GM12878 (cell line): ENCODE measurements around the gene LSM14B. TPM values are rescaled to one million over a fixed set of nuclear protein-coding genes. Genes with fewer than 3 reads are reported as not detected.
A peak's percentile ranks its signal among the peaks of the same experiment; 100 is the strongest.

Experiments
- ATAC-seq: fragments of 200-7000 bp; cut with Tn5 transposase; 3 replicates; pipeline ENCODE4 v1.9.1; 2020; ENCODE audit warnings: mild to moderate bottlenecking, moderate library complexity
- BruUV-seq: library from RNA; stranded (reverse); fragments of 400-500 nt; replicated peaks from 2 replicates; lab custom pipeline; 2021; lab: Mats Ljungman, UMichigan
- CTCF ChIA-PET: fragments of 300-600 bp; sonication (Branson Sonifier 250); formaldehyde crosslinking; extraction: SDS; loops from one replicate; lab custom pipeline; 2021; ENCODE audit warnings: inconsistent platforms; lab: Yijun Ruan, JAX
- POLR2A ChIA-PET: fragments of 350-600 bp; formaldehyde crosslinking; extraction: SDS; loops from one replicate; lab custom pipeline; 2021; ENCODE audit warnings: inconsistent platforms; lab: Charles Lee
- RAD21 ChIA-PET: fragments of 300-600 bp; sonication (Branson Sonifier 250); formaldehyde crosslinking; loops from one replicate; lab custom pipeline; 2023; ENCODE audit warnings: antibody characterized with exemption; ENCODE audit not compliant: unreplicated experiment; lab: Charles Lee
- SMC1A ChIA-PET: fragments of 300-600 bp; sonication (Branson Sonifier 250); formaldehyde crosslinking; loops from one replicate; lab custom pipeline; 2023; ENCODE audit not compliant: unreplicated experiment, uncharacterized antibody; lab: Charles Lee
- DNase-seq: peaks from one replicate; pipeline ENCODE4 v3.0.0-alpha.2; 2011; ENCODE audit warnings: low read depth, low spot score
- FAIRE-seq: peaks from 3 replicates; lab custom pipeline; 2011; peaks lifted over from hg19 to GRCh38; lab: Jason Lieb, UNC
- H2AFZ ChIP-seq: 2 replicates; pipeline ENCODE4 v1.6.0; 2011; ENCODE audit warnings: low read depth, low read length, control low read depth; ENCODE audit not compliant: control insufficient read depth
- H3K27ac ChIP-seq: 2 replicates; pipeline ENCODE4 v1.5.1; 2011; ENCODE audit warnings: control low read depth; ENCODE audit not compliant: control insufficient read depth, insufficient read depth
- H3K27me3 ChIP-seq, 2 experiments: replicated peaks in 1 of 2; 2 replicates each; pipeline versions ENCODE4 v1.6.0 to v1.6.1; 2011; ENCODE audit warnings: low read length in 1 of 2; ENCODE audit not compliant: control insufficient read depth in 2 of 2, insufficient read depth in 2 of 2
- H3K36me3 ChIP-seq, 2 experiments: 2 replicates each; pipeline ENCODE4 v1.5.1; 2011; ENCODE audit warnings: low read length in 1 of 2; ENCODE audit not compliant: control insufficient read depth in 2 of 2, insufficient read depth in 2 of 2
- H3K4me1 ChIP-seq: 2 replicates; pipeline ENCODE4 v1.6.1; 2011; ENCODE audit warnings: mild to moderate bottlenecking, low read length, moderate library complexity, mixed read lengths; ENCODE audit not compliant: control insufficient read depth, insufficient read depth
- H3K4me2 ChIP-seq: 2 replicates; pipeline ENCODE4 v1.6.0; 2011; ENCODE audit warnings: control low read depth; ENCODE audit not compliant: control insufficient read depth, insufficient read depth
- H3K4me3 ChIP-seq: fragments of 200-600 bp; sonication (generic); 2 replicates; pipeline ENCODE4 v1.5.1; 2016
- H3K79me2 ChIP-seq: 2 replicates; pipeline ENCODE4 v1.6.0; 2011; ENCODE audit warnings: low read length; ENCODE audit not compliant: control insufficient read depth, insufficient read depth
- H3K9ac ChIP-seq: 2 replicates; pipeline ENCODE4 v1.8.0; 2011; ENCODE audit warnings: low read length, control low read depth, mixed read lengths; ENCODE audit not compliant: control insufficient read depth, insufficient read depth
- H3K9me3 ChIP-seq: replicated peaks from 3 replicates; pipeline ENCODE4 v1.5.1; 2011; ENCODE audit warnings: mild to moderate bottlenecking, low read length; ENCODE audit not compliant: control insufficient read depth, insufficient read depth
- H4K20me1 ChIP-seq: 2 replicates; pipeline ENCODE4 v1.6.0; 2011; ENCODE audit not compliant: control insufficient read depth, insufficient read depth
- BHLHE40 ChIP-seq, 2 experiments: fragments of 450-650 bp in 1 of 2; IDR thresholded peaks; 2 replicates each; pipeline ENCODE4 v1.6.1; 2011 to 2017; ENCODE audit warnings: low read depth in 2 of 2, borderline replicate concordance in 1 of 2, improper control_type of control experiment in 1 of 2, low read length in 1 of 2, mild to moderate bottlenecking in 1 of 2
- CEBPB ChIP-seq, 2 experiments: fragments of 150-350 bp in 1 of 2; IDR thresholded peaks; 2 replicates each; pipeline ENCODE4 v1.6.1; 2012 to 2014; ENCODE audit warnings: low read depth in 2 of 2, low read length in 2 of 2, borderline replicate concordance in 1 of 2, inconsistent platforms in 1 of 2
- MEF2B ChIP-seq: fragments of 450-650 bp; IDR thresholded peaks from 2 replicates; pipeline ENCODE4 v1.6.1; 2018; ENCODE audit warnings: mild to moderate bottlenecking, moderate library complexity; ENCODE audit not compliant: partially characterized antibody, poor library complexity, severe bottlenecking
- PML ChIP-seq: IDR thresholded peaks from 2 replicates; pipeline ENCODE4 v1.6.1; 2012; ENCODE audit warnings: low read length, inconsistent platforms
- SIX5 ChIP-seq: IDR thresholded peaks from 2 replicates; pipeline ENCODE4 v1.6.1; 2011; ENCODE audit warnings: mild to moderate bottlenecking, low read depth, low read length, moderate library complexity; ENCODE audit not compliant: severe bottlenecking
- STAT3 ChIP-seq: IDR thresholded peaks from 2 replicates; pipeline ENCODE4 v1.6.1; 2011; ENCODE audit warnings: low read depth, low read length, improper control_type of control experiment
- WGBS: methylation state at CpG from one replicate; pipeline ENCODE4 v1.1.6; 2016; ENCODE audit warnings: low lambda C conversion rate; ENCODE audit not compliant: insufficient replicate concordance, insufficient coverage; ENCODE audit errors: missing lambda C conversion rate; 5-methylcytosine and 5-hydroxymethylcytosine counted together
- in situ Hi-C: fragments of 300-500 bp; cut with MboI; formaldehyde crosslinking; loops from 9 replicates; pipeline ENCODE4 v1.14.3; 2018; ENCODE audit warnings: mixed read lengths
- intact Hi-C: fragments of 100-400 bp; cut with micrococcal nuclease; formaldehyde crosslinking; loops from one replicate; pipeline ENCODE4 v1.14.2; 2022; ENCODE audit not compliant: unreplicated experiment
- polyA plus RNA-seq, 11 experiments: library from polyadenylated mRNA; depleted of rRNA in 4 of 11; unstranded in 6 of 11; stranded (reverse) in 5 of 11; fragments of >200 nt; fragmentation: Nextera tagmentation in 4 of 11; fragmentation: Illumina TruSeq in 1 of 11; extraction: Ambion mirVana in 4 of 11; extraction: Trizol in 1 of 11; gene quantifications; 1 replicate in 1 of 11; 2 replicates in 10 of 11; pipeline versions ENCODE4 v1.2.1 to v1.2.3, GENCODE V29; 2011 to 2016; ENCODE audit warnings: inconsistent platforms in 2 of 11, missing spikeins in 2 of 11, low read depth in 1 of 11
- total RNA-seq, 4 experiments: library from RNA; depleted of rRNA in 3 of 4; stranded (reverse); fragments of >200 nt in 3 of 4; fragmentation: Illumina TruSeq in 1 of 4; extraction: Trizol in 1 of 4; gene quantifications; 2 replicates each; pipeline versions ENCODE4 v1.2.1 to v1.2.3, GENCODE V29; 2013 to 2021
- TF ChIP-seq, protein P1 (sequence below): IDR thresholded peaks from 2 replicates; pipeline ENCODE4 v1.6.1; 2011; ENCODE audit warnings: mild to moderate bottlenecking, low read depth, low read length, moderate library complexity; ENCODE audit not compliant: insufficient replicate concordance
- TF ChIP-seq, protein P2 (sequence below): IDR thresholded peaks from 2 replicates; pipeline ENCODE4 v1.6.1; 2011; ENCODE audit warnings: low read depth, low read length, improper control_type of control experiment, borderline replicate concordance
- TF ChIP-seq, protein P3 (sequence below): fragments of 450-650 bp; IDR thresholded peaks from 2 replicates; pipeline ENCODE4 v1.6.1; 2017; ENCODE audit warnings: mild to moderate bottlenecking, moderate library complexity

LSM14B gene
- total and polyA plus RNA-seq, 10 of the 15 experiments (the other 5 are each of a cell fraction or from before 2014, with no cell fraction given), result 0.56 to 34.3 (median 15.6) TPM

DNA sequence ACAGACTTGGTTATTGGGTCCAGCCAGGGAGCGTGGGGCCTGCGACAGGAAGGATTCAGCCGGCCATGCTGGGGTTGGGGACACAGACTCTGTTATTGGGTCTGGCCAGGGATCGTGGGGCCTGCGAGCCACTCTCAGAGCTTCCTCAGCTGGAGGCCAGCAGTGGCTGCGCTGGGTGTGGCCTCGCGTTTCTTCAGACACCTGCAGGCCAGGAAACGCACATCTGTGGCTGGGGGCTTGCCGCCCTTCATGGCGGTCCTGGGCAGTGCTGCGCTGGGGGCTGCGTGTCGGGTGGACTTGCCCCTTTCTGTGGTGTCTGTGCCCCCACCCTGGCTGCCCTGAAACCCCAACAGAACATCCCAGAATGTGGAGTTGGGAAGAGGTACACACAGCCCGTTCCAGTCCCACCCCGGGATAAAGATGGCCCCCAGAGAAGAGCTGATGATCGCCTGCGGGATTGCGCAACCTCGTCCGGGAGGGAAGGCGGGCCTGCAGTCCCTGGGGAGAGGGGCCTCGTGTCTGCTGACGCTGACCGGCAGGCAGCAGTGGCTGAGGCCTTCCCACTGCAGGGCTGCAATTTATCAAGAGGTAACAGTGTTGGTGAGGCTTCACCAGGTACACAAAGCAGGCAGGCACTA, 43.6 kb downstream of the LSM14B start:
- ATAC-seq, result no peak
- Histone ChIP-seq H4K20me1 (no peaks in the 10 kb centered on the region), H3K4me2 (no peak overlapping the region), H3K4me3 (no peak overlapping the region)
- RAD21 ChIA-PET, result no interaction called here
- 99% methylated on average over 25 of the region's 25 CpGs for WGBS
- in situ Hi-C loops, result no loop called here
- POLR2A ChIA-PET, result no interaction called here
- TF ChIP-seq CEBPB (IDR thresholded peaks at IDR 0.05; ENCODE audit: borderline replicate concordance in 1 of 2, low read depth in 2 of 2, low read length in 2 of 2), result peak in 1 of 2 experiments; percentile 35; a peak in 1 of 4 replicates
- TF ChIP-seq SIX5, result no peak
- TF ChIP-seq, all 136 proteins: peak for 1
- no peaks in the 10 kb centered on the region for H3K79me2 ChIP-seq
- SMC1A ChIA-PET, result no interaction called here
- peaks cover 6 to 35% of the 10 kb centered on the region in 2 experiments; a peak in 3 of 4 replicates for H3K36me3 ChIP-seq
- H3K27me3 ChIP-seq, result no peaks in the 10 kb centered on the region
- CTCF ChIA-PET, result no interaction called here
- no peak overlapping the region for H3K9ac ChIP-seq
- no TSS peak for BruUV-seq
- H3K27ac ChIP-seq, result no peak overlapping the region
- FAIRE-seq (no peak), DNase-seq (no peak)
- no peaks in the 10 kb centered on the region for H3K4me1 ChIP-seq
- intact Hi-C loops, result no loop called here
- H2AFZ ChIP-seq, result no peak overlapping the region
- H3K9me3 ChIP-seq, result no peaks in the 10 kb centered on the region

DNA sequence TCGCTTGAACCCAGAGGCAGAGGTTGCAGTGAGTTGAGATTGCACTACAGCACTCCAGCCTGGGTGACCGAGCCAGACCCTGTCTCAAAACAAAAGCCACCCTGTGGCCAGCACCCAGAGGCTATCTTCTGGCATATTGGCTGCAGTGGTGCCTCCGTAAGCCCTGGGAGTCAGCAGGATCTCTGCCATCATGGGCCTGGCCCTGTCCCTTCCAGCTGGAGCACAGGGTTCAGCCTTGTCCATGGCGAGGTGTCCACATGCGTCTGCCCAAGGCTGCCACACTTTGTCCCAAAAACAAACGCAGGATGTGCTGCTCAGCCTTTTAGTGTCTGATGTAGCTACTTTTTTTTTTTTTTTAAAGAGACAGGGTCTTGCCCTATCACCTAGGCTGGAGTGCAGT, 45.2 kb downstream of the LSM14B start:
- 96% methylated on average over 6 of the region's 6 CpGs for WGBS
- Histone ChIP-seq H3K4me2 (no peak overlapping the region), H3K79me2 (no peaks in the 10 kb centered on the region), H3K4me3 (no peak overlapping the region), H3K4me1 (no peaks in the 10 kb centered on the region), H3K27ac (no peak overlapping the region), H3K36me3 (peaks cover 4 to 29% of the 10 kb centered on the region in 2 experiments; a peak in 3 of 4 replicates), H3K27me3 (no peaks in the 10 kb centered on the region), H3K9ac (no peak overlapping the region), H3K9me3 (no peaks in the 10 kb centered on the region), H2AFZ (no peak overlapping the region), H4K20me1 (no peaks in the 10 kb centered on the region)
- BruUV-seq, result no TSS peak
- no peak for DNase-seq
- ChIA-PET RAD21 (no interaction called here), CTCF (no interaction called here), POLR2A (interaction anchor here (0.7 kb wide), 1 partner anchor 640 kb away, joined by 4 read pairs; no protein-coding TSS in a partner anchor), SMC1A (no interaction called here)
- intact Hi-C loops (no loop called here), in situ Hi-C loops (no loop called here)
- no peak for FAIRE-seq
- no peak for ATAC-seq
- TF ChIP-seq MEF2B (no peak), STAT3 (no peak), PML (no peak), BHLHE40 (IDR thresholded peaks at IDR 0.05; ENCODE audit: borderline replicate concordance in 1 of 2, low read depth in 2 of 2, low read length in 1 of 2) (no peak)
- TF ChIP-seq, protein P1, sequence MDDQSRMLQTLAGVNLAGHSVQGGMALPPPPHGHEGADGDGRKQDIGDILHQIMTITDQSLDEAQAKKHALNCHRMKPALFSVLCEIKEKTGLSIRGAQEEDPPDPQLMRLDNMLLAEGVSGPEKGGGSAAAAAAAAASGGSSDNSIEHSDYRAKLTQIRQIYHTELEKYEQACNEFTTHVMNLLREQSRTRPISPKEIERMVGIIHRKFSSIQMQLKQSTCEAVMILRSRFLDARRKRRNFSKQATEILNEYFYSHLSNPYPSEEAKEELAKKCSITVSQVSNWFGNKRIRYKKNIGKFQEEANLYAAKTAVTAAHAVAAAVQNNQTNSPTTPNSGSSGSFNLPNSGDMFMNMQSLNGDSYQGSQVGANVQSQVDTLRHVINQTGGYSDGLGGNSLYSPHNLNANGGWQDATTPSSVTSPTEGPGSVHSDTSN, result no peak
- TF ChIP-seq, protein P2, sequence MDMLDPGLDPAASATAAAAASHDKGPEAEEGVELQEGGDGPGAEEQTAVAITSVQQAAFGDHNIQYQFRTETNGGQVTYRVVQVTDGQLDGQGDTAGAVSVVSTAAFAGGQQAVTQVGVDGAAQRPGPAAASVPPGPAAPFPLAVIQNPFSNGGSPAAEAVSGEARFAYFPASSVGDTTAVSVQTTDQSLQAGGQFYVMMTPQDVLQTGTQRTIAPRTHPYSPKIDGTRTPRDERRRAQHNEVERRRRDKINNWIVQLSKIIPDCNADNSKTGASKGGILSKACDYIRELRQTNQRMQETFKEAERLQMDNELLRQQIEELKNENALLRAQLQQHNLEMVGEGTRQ, result no peak
- TF ChIP-seq, protein P3, sequence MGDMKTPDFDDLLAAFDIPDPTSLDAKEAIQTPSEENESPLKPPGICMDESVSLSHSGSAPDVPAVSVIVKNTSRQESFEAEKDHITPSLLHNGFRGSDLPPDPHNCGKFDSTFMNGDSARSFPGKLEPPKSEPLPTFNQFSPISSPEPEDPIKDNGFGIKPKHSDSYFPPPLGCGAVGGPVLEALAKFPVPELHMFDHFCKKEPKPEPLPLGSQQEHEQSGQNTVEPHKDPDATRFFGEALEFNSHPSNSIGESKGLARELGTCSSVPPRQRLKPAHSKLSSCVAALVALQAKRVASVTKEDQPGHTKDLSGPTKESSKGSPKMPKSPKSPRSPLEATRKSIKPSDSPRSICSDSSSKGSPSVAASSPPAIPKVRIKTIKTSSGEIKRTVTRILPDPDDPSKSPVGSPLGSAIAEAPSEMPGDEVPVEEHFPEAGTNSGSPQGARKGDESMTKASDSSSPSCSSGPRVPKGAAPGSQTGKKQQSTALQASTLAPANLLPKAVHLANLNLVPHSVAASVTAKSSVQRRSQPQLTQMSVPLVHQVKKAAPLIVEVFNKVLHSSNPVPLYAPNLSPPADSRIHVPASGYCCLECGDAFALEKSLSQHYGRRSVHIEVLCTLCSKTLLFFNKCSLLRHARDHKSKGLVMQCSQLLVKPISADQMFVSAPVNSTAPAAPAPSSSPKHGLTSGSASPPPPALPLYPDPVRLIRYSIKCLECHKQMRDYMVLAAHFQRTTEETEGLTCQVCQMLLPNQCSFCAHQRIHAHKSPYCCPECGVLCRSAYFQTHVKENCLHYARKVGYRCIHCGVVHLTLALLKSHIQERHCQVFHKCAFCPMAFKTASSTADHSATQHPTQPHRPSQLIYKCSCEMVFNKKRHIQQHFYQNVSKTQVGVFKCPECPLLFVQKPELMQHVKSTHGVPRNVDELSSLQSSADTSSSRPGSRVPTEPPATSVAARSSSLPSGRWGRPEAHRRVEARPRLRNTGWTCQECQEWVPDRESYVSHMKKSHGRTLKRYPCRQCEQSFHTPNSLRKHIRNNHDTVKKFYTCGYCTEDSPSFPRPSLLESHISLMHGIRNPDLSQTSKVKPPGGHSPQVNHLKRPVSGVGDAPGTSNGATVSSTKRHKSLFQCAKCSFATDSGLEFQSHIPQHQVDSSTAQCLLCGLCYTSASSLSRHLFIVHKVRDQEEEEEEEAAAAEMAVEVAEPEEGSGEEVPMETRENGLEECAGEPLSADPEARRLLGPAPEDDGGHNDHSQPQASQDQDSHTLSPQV, result no peak
